Measurements from ENCODE around the gene SH2D3A.

GRCh38 chr19:6774821-6775707 is 7.8 kb upstream of the SH2D3A start:
- TF ChIP-seq CTCF (conservative IDR thresholded peaks at IDR 0.05) (no peak), EZH2 (IDR thresholded peaks at IDR 0.05; ENCODE audit: low read depth) (no peak)

Measured in PC-9 (cell line).